HepG2 (cell line): ENCODE data around the gene UBE2E1. TPM values are rescaled to one million over a fixed set of nuclear protein-coding genes. Genes with fewer than 3 reads are reported as not detected.

Source experiments
- ATAC-seq: fragments of 200-7000 bp; cut with Tn5 transposase; 3 replicates; pipeline ENCODE4 v1.9.1; 2020; ENCODE audit warnings: mild to moderate bottlenecking, moderate library complexity
- BruUV-seq: library from RNA; stranded (reverse); fragments of 400-500 nt; replicated peaks from 2 replicates; lab custom pipeline; 2021; lab: Mats Ljungman, UMichigan
- CTCF ChIA-PET: fragments of 300-600 bp; formaldehyde crosslinking; extraction: SDS; loops from one replicate; lab custom pipeline; 2021; ENCODE audit warnings: low total read pairs, inconsistent platforms, low intra/inter-chr PET ratio; lab: Yijun Ruan, JAX
- POLR2A ChIA-PET: fragments of 350-600 bp; sonication (Branson Sonifier 250); formaldehyde crosslinking; loops from one replicate; lab custom pipeline; 2020; ENCODE audit warnings: antibody characterized with exemption, inconsistent platforms; lab: Yijun Ruan, JAX
- DNase-seq: peaks from one replicate; pipeline ENCODE4 v3.0.0-alpha.2; 2015; ENCODE audit warnings: low spot score
- FAIRE-seq: peaks from 3 replicates; lab custom pipeline; 2011; peaks lifted over from hg19 to GRCh38; lab: Jason Lieb, UNC
- H2AFZ ChIP-seq: one replicate; pipeline ENCODE4 v1.6.1; 2011; ENCODE audit warnings: low read length, inconsistent platforms
- H3K27ac ChIP-seq: fragments of 300-600 bp; 3 replicates; pipeline ENCODE4 v1.8.0; 2011; ENCODE audit warnings: mixed run types, mild to moderate bottlenecking, mixed read lengths, low read length, inconsistent platforms; ENCODE audit not compliant: insufficient read depth; ENCODE audit errors: extremely low read length
- H3K27me3 ChIP-seq, 2 experiments: fragments of 200-600 bp in 1 of 2; 2 replicates in 1 of 2; 3 replicates in 1 of 2; pipeline versions ENCODE4 v1.6.0 to v1.8.0; 2011; ENCODE audit warnings: low read length in 2 of 2, mild to moderate bottlenecking in 2 of 2, moderate library complexity in 2 of 2, inconsistent platforms in 1 of 2; ENCODE audit not compliant: insufficient read depth in 2 of 2, control insufficient read depth in 1 of 2
- H3K36me3 ChIP-seq, 2 experiments: fragments of 200-600 bp in 1 of 2; replicated peaks in 1 of 2; 2 replicates in 1 of 2; 3 replicates in 1 of 2; pipeline versions ENCODE4 v1.5.1 to v1.8.0; 2011; ENCODE audit warnings: low read length in 2 of 2, inconsistent platforms in 1 of 2; ENCODE audit not compliant: insufficient read depth in 2 of 2, control insufficient read depth in 1 of 2
- H3K4me1 ChIP-seq: 2 replicates; pipeline ENCODE4 v1.5.1; 2012; ENCODE audit warnings: low read length, inconsistent platforms; ENCODE audit not compliant: insufficient read depth
- H3K4me2 ChIP-seq: 2 replicates; pipeline ENCODE4 v1.6.0; 2011; ENCODE audit warnings: low read depth, low read length, inconsistent platforms
- H3K4me3 ChIP-seq, 3 experiments: fragments of 200-600 bp in 1 of 3; sonication (generic), shearing (Covaris generic) in 1 of 3; replicated peaks in 1 of 3; 2 replicates each; pipeline ENCODE4 v1.5.1; 2011 to 2016; ENCODE audit warnings: low read length in 3 of 3, inconsistent platforms in 2 of 3, low read depth in 2 of 3, mild to moderate bottlenecking in 2 of 3, control low read depth in 1 of 3, mixed read lengths in 1 of 3; ENCODE audit not compliant: insufficient read depth in 1 of 3
- H3K79me2 ChIP-seq: one replicate; pipeline ENCODE4 v1.6.1; 2011; ENCODE audit warnings: low read length, inconsistent platforms; ENCODE audit not compliant: insufficient read depth
- H3K9ac ChIP-seq: 2 replicates; pipeline ENCODE4 v1.6.0; 2011; ENCODE audit warnings: mild to moderate bottlenecking, low read depth, low read length, inconsistent platforms; ENCODE audit not compliant: insufficient read depth
- H3K9me3 ChIP-seq: 2 replicates; pipeline ENCODE4 v1.5.1; 2012; ENCODE audit warnings: mild to moderate bottlenecking, low read length
- H4K20me1 ChIP-seq: 2 replicates; pipeline ENCODE4 v1.6.0; 2011; ENCODE audit warnings: inconsistent platforms, mild to moderate bottlenecking, low read length, moderate library complexity; ENCODE audit not compliant: insufficient read depth
- CEBPB ChIP-seq: IDR thresholded peaks from 2 replicates; pipeline ENCODE4 v1.6.1; 2011; ENCODE audit warnings: low read depth, low read length, improper control_type of control experiment, borderline replicate concordance
- PHF8 ChIP-seq: sonication (generic); formaldehyde crosslinking; IDR thresholded peaks from 2 replicates; pipeline ENCODE4 v1.5.0; 2020; ENCODE audit warnings: missing genetic modification reagents
- POGZ ChIP-seq: sonication (generic); formaldehyde crosslinking; IDR thresholded peaks from 2 replicates; pipeline ENCODE4 v1.4.0; 2020; ENCODE audit warnings: mild to moderate bottlenecking, missing genetic modification reagents
- SOX6 ChIP-seq, 2 experiments: fragments of 450-650 bp in 1 of 2; sonication (generic) in 1 of 2; formaldehyde crosslinking in 1 of 2; IDR thresholded peaks; 2 replicates each; pipeline versions ENCODE4 v1.4.0 to v1.6.1; 2017 to 2020; ENCODE audit warnings: antibody characterized with exemption in 1 of 2, mild to moderate bottlenecking in 1 of 2, missing genetic modification reagents in 1 of 2
- ZNF317 ChIP-seq: sonication (generic); formaldehyde crosslinking; IDR thresholded peaks from 2 replicates; pipeline ENCODE4 v1.5.0; 2020; ENCODE audit warnings: mild to moderate bottlenecking, missing genetic modification reagents
- WGBS: methylation state at CpG from one replicate; pipeline ENCODE4 v1.1.6; 2017; ENCODE audit warnings: low lambda C conversion rate; 5-methylcytosine and 5-hydroxymethylcytosine counted together
- in situ Hi-C: cut with HindIII; loops from 2 replicates; pipeline ENCODE4 v1.10.0; 2017; ENCODE audit warnings: low pct_unique_long_range_greater_than_20kb; ENCODE audit not compliant: extremely low pct_ligation_motif_present
- intact Hi-C: fragments of 100-400 bp; cut with micrococcal nuclease; formaldehyde crosslinking; loops from one replicate; pipeline ENCODE4 v1.10.0; 2022; ENCODE audit not compliant: unreplicated experiment
- polyA plus RNA-seq, 8 experiments: library from polyadenylated mRNA; depleted of rRNA in 3 of 8; stranded (reverse) in 7 of 8; unstranded in 1 of 8; fragments of >200 nt; fragmentation: Illumina TruSeq in 4 of 8; extraction: Trizol in 4 of 8; gene quantifications; 2 replicates each; pipeline versions ENCODE4 v1.2.1 to v1.2.3, GENCODE V29; 2011 to 2016; ENCODE audit warnings: low read depth in 4 of 8, missing spikeins in 1 of 8, mixed read lengths in 1 of 8; ENCODE audit not compliant: insufficient read depth in 1 of 8
- total RNA-seq, 5 experiments: library from RNA; depleted of rRNA; stranded (reverse); fragments of >200 nt; fragmentation: Illumina TruSeq; extraction: Trizol; gene quantifications; 2 replicates each; pipeline ENCODE4 v1.2.3, GENCODE V29; 2016; ENCODE audit warnings: low read depth in 1 of 5
- TF ChIP-seq, protein P1 (sequence below): sonication (generic); formaldehyde crosslinking; IDR thresholded peaks from 2 replicates; pipeline ENCODE4 v1.4.0; 2020; ENCODE audit warnings: missing genetic modification reagents
- TF ChIP-seq, protein P2 (sequence below): sonication (generic); formaldehyde crosslinking; IDR thresholded peaks from 2 replicates; pipeline ENCODE4 v1.8.1; 2023; ENCODE audit warnings: mild to moderate bottlenecking, missing genetic modification reagents
- TF ChIP-seq, protein P3 (sequence below), 2 experiments: sonication (generic) in 1 of 2; formaldehyde crosslinking in 1 of 2; IDR thresholded peaks; 2 replicates each; pipeline versions ENCODE4 v1.4.0 to v1.6.1; 2018 to 2020; ENCODE audit warnings: missing genetic modification reagents in 2 of 2, borderline replicate concordance in 1 of 2, low read depth in 1 of 2, mild to moderate bottlenecking in 1 of 2, missing biosample characterization in 1 of 2

UBE2E1 gene
- total and polyA plus RNA-seq, 2 of the 13 experiments (the other 11 are each of a cell fraction or from before 2014, with no cell fraction given): 55.4 to 61.8 TPM

DNA sequence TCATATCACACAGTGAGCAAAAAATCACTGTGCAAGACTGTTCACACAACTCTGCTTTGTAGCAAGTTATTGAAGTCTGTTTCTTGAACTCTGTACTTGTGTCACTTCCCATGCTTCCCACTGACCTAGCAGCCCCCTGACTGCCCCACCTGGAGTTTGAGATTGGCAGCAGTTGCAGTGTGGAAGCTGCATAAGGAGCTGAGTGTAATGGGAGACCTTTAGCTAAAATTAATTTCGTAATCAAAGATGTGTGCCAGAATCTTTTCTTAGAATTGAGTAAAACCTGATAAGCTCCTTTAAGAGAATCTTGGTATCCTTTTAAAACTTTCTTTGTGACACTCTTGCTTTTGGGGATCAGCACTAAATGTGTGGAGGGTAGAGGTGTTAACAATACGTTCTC is 68.2 kb downstream of the UBE2E1 start:
- Histone ChIP-seq H2AFZ (no peak overlapping the region), H3K4me2 (no peak overlapping the region), H3K4me1 (no peaks in the 10 kb centered on the region; the same call in 1 of the 2 replicates), H3K79me2 (peaks cover 5% of the 10 kb centered on the region), H3K9me3 (no peaks in the 10 kb centered on the region), H3K27me3 (no peaks in the 10 kb centered on the region)
- CTCF ChIA-PET: no interaction called here
- in situ Hi-C loops: no loop called here
- TF ChIP-seq, protein P1, sequence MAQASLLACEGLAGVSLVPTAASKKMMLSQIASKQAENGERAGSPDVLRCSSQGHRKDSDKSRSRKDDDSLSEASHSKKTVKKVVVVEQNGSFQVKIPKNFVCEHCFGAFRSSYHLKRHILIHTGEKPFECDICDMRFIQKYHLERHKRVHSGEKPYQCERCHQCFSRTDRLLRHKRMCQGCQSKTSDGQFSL (CRISPR knock-in tag): no peak
- TF ChIP-seq PHF8 (CRISPR knock-in tag) (no peak), POGZ (no peak), SOX6 (IDR thresholded peaks at IDR 0.05) (no peak), SOX6 (CRISPR knock-in tag; IDR thresholded peaks at IDR 0.05) (no peak), CEBPB (peak; percentile 21; the same call in 1 of the 2 replicates), ZNF317 (CRISPR knock-in tag) (no peak)
- TF ChIP-seq, protein P2, sequence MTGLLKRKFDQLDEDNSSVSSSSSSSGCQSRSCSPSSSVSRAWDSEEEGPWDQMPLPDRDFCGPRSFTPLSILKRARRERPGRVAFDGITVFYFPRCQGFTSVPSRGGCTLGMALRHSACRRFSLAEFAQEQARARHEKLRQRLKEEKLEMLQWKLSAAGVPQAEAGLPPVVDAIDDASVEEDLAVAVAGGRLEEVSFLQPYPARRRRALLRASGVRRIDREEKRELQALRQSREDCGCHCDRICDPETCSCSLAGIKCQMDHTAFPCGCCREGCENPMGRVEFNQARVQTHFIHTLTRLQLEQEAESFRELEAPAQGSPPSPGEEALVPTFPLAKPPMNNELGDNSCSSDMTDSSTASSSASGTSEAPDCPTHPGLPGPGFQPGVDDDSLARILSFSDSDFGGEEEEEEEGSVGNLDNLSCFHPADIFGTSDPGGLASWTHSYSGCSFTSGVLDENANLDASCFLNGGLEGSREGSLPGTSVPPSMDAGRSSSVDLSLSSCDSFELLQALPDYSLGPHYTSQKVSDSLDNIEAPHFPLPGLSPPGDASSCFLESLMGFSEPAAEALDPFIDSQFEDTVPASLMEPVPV (CRISPR knock-in tag): no peak
- TF ChIP-seq, protein P3, sequence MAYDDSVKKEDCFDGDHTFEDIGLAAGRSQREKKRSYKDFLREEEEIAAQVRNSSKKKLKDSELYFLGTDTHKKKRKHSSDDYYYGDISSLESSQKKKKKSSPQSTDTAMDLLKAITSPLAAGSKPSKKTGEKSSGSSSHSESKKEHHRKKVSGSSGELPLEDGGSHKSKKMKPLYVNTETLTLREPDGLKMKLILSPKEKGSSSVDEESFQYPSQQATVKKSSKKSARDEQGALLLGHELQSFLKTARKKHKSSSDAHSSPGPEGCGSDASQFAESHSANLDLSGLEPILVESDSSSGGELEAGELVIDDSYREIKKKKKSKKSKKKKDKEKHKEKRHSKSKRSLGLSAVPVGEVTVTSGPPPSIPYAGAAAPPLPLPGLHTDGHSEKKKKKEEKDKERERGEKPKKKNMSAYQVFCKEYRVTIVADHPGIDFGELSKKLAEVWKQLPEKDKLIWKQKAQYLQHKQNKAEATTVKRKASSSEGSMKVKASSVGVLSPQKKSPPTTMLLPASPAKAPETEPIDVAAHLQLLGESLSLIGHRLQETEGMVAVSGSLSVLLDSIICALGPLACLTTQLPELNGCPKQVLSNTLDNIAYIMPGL (CRISPR knock-in tag; IDR thresholded peaks at IDR 0.05; ENCODE audit: borderline replicate concordance in 1 of 2, low read depth in 1 of 2): no peak
- TF ChIP-seq, all 625 proteins: peak for 1
- peak; percentile 49; the same call in 2 of the 3 replicates for ATAC-seq
- H4K20me1 ChIP-seq: 0 out of 2 replicates have a peak, but pooled peaks cover 3% of the 10 kb centered on the region
- no peak overlapping the region for H3K4me3 ChIP-seq
- no peak for DNase-seq
- H3K9ac ChIP-seq: no peak overlapping the region
- 96% methylated on average over 2 of the region's 2 CpGs for WGBS
- no peaks in the 10 kb centered on the region for H3K36me3 ChIP-seq
- no peak for FAIRE-seq
- no TSS peak for BruUV-seq
- intact Hi-C loops: no loop called here
- POLR2A ChIA-PET: no interaction called here
- no peak overlapping the region for H3K27ac ChIP-seq
